GM20000 (cell line): ENCODE measurements around the gene E4F1.
"Not testable (repeated sequence)": the region's sequence is repeated elsewhere in the genome, so short reads cannot be mapped to it uniquely, and the experiment has no call there.

ENCODE experiments used
- DNase-seq: peaks from one replicate; pipeline ENCODE4 v3.0.0; 2012; ENCODE audit warnings: low spot score
- TF ChIP-seq, protein P1 (sequence below): IDR thresholded peaks from 2 replicates; pipeline ENCODE4 v1.5.1; 2012; ENCODE audit warnings: mild to moderate bottlenecking, control low read depth; ENCODE audit errors: extremely low read depth, missing control alignments

E4F1 gene

DNA sequence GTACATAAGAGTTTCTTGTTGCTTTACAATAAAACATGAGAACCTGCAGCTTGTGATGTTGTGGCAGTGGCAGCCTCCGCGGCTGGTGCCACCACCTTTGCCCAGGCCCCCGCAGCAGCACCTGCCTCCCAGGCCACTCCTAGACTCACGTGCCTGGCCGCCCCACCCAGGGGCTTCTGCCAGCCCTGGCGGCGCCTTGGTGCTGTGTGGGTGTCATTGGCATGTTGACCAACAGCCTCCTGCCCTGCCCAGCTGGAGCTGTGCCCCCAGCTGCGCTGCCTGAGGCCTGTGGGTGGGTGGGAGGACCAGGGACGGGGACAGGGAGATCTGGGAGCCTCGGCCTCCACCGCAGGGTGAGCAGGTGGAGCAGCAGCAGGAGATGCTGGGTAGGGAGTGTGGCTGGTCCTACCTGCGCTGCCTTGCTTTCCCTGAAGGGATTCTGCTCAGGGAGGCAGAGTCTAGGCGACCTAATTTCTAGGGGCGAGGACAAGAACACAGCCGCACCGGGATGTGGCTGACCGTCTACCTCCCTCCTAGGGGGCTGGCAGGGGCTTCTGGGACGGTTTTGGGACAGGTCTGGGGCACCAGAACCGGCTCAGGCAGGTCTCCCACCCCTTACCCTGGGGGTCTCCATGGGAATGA is 12.4 kb downstream of the E4F1 start:
- TF ChIP-seq, protein P1, sequence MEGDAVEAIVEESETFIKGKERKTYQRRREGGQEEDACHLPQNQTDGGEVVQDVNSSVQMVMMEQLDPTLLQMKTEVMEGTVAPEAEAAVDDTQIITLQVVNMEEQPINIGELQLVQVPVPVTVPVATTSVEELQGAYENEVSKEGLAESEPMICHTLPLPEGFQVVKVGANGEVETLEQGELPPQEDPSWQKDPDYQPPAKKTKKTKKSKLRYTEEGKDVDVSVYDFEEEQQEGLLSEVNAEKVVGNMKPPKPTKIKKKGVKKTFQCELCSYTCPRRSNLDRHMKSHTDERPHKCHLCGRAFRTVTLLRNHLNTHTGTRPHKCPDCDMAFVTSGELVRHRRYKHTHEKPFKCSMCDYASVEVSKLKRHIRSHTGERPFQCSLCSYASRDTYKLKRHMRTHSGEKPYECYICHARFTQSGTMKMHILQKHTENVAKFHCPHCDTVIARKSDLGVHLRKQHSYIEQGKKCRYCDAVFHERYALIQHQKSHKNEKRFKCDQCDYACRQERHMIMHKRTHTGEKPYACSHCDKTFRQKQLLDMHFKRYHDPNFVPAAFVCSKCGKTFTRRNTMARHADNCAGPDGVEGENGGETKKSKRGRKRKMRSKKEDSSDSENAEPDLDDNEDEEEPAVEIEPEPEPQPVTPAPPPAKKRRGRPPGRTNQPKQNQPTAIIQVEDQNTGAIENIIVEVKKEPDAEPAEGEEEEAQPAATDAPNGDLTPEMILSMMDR, result no peak
- no peak for DNase-seq

DNA sequence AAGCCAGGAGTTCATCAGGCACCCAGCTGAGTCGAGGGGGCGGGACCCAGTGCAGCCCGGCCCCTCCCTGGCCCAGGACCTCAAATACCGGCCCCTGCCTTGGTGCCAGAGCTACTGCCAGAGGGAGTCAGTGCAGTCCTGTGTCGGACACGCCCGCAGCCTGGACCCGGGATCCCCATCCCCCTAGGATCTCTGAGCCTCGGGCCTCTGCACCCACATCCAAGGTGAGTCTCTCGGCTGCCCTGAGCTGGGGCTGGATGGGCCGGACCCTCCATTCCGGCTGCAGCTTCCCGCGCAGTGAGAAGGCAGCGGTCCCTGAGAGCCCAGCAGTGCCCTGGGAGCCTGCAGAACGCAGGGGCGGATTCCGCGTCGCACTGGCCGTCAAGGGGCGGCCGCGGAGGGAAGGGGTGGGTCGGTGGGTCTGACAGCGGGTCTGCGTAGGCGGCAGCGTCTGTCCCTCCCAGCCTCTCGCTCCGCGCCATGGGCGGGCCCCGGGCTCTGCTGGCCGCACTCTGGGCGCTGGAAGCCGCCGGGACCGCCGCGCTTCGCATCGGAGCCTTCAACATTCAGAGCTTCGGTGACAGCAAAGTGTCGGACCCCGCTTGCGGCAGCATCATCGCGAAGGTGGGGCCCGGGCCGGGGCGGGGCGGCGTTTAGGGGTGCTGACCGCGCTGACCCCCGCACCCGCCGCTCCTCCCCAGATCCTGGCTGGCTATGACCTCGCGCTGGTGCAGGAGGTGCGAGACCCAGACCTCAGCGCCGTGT is 13.1 kb downstream of the E4F1 start, which contains the start of gene DNASE1L2:
DNASE1L2 (plus strand) TSS at position 108 of the 765 bp plus-strand sequence; CDS start at position 481, 373 bp downstream.
- TF ChIP-seq, protein P1, result no peak
- no peak for DNase-seq

DNA sequence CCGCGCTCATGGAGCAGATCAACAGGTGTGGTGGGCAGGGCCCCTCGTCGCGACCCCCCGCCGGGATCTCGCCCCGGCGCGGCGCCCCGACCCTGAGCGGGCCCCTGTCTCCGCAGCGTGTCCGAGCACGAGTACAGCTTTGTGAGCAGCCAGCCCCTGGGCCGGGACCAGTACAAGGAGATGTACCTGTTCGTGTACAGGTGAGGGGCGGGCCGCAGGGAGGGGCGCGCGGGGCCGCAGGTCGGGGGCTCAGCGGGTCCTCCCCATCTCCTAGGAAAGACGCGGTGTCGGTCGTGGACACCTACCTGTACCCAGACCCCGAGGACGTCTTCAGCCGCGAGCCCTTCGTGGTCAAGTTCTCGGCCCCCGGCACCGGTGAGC is 13.7 kb downstream of the E4F1 start:
- TF ChIP-seq, protein P1, result no peak
- DNase-seq, result no peak

DNA sequence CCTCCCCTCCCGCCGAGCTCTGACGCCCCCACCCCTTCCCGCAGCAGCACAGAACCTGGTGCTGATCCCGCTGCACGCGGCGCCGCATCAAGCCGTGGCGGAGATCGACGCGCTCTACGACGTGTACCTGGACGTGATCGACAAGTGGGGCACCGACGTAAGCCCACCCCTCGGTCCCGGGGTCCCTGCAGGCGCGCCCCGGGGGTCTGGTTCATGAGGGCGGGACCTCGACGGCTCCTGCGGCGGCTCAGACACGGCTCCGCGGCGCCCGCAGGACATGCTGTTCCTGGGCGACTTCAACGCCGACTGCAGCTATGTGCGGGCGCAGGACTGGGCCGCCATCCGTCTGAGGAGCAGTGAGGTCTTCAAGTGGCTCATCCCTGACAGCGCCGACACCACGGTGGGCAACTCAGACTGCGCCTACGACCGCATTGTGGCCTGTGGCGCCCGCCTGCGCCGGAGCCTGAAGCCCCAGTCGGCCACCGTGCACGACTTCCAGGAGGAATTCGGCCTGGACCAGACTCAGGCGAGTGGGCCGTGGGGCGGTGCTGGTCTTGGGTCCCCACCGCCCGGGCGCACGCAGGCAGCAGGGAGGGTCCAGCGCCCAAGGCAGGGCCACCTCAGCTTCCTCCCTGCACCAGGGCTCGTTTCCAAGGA is 14.2 kb downstream of the E4F1 start:
- TF ChIP-seq, protein P1, result no peak
- no peak for DNase-seq

DNA sequence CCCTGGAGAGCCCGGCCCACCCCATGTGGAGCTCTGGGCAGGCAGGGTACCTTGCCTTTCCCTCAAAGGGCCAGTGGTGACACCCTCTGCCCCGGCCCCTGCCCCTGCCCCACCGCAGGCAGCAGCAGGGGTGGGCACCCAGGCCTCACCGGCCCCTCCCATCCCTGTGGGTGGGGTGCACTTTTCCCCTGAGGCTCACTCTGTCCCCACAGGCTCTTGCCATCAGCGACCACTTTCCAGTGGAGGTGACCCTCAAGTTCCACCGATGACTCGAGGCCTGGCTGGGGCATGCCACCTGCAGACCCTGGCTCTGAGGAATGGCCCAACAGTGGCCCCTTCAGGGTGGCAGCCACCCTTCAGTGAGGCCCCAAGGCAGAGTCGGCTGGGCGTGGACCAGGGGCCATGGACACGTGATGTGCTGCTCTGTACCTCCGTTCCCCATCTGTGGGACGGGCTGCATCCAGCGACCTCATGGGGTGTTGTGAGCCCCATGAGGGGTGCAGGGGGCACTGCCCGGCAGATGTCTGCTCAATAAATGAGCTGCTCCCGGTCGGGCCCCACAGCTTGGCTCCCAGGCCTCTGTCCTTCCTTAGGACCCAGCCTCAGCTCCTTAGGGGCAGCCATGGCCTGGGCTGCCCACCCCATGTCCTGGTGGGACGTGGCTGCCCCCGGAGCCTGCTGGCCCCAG is 14.9 kb downstream of the E4F1 start:
- no peak for DNase-seq
- TF ChIP-seq, protein P1, result no peak

DNA sequence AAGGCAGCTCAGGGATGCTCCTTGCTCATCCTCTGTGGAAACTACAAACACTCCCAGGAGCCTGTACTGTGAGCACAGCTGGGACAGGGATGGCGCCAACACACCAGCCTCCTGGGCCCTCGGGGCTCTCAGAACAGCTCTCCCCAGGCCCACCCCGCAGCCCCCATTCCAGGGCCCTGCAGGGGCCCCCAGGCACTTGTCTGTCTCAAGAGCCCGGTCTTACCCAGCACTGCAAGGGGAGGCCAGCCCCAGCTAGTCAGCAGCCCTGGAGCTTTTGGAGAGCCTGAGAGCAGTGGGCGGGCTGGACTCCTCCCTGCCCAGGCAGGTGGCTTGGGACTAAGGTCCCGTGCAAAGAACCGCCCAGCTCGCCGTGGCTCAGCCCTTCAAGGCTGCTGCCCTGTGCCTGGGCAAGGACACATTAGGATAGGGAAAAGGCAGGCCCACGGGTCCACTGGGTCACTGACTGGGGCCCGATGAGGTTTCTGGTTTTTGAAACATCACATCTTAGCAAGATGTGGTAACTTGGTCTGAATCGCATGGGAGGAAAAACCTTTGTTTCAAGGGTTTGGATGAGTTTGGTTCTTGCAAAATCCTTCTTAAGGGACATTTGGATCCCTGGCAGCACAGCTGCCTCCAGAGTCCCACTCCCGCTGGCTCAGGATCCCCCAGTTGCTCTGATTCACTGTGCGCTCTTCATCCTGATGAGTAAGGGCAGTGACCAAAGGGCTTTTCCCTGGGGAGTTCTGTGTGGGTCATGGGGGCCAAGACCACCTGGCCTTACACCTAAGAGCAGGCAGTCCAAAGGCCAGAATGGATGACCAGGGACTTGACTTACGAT is 15.7 kb downstream of the E4F1 start:
- DNase-seq, result no peak
- TF ChIP-seq, protein P1, result no peak

DNA sequence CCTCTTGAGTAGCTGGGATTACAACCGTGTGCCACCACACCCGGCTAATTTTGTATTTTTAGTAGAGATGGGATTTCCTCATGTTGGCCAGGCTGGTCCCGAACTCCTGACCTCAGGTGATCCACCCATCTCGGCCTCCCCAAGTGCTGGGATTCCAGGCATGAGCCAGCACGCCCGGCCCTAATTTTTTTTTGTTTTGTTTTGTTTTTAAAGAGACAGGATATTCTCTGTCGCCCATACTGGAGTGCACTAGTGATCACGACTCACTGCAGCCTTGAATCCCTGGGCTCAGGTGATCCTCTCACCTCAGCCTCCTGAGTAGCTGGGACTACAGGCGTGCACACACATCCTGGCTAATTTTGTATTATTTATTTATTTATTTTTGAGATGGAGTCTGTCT is 16.9 kb downstream of the E4F1 start:
- DNase-seq, result not testable (repeated sequence)
